Stimulated activated CD4-positive, alpha-beta T cell treated with anti-CD3 and anti-CD28 coated beads, Interleukin-4, amount 100 ng/mL, for 24 hours (primary cell): ENCODE results near the gene OSGEP.

Experiments
- DNase-seq: peaks from one replicate; pipeline ENCODE4 v3.0.0-alpha.2; 2020

The OSGEP gene

GRCh38 chr14:20454516-20455354, at the start of gene OSGEP, which contains the start of gene APEX1:
OSGEP (minus strand) TSS chr14:20454812; CDS start chr14:20454683, 129 bp downstream.
APEX1 (plus strand) TSS chr14:20455226; CDS start chr14:20455646, 420 bp downstream.
- peak; percentile 99 for DNase-seq

- DNase-seq, result no peak
These were observed 49.3 kb upstream of the OSGEP start for GRCh38 chr14:20503898-20504297.

GRCh38 chr14:20501346-20501745, 46.7 kb upstream of the OSGEP start:
- DNase-seq, result no peak

- no peak for DNase-seq
These were observed 45.3 kb upstream of the OSGEP start for GRCh38 chr14:20499881-20500280.

GRCh38 chr14:20499108-20499507, 44.5 kb upstream of the OSGEP start:
- no peak for DNase-seq

GRCh38 chr14:20498622-20499021, 44.0 kb upstream of the OSGEP start:
- no peak for DNase-seq

GRCh38 chr14:20494935-20495766, 40.5 kb upstream of the OSGEP start:
- DNase-seq, result no peak

GRCh38 chr14:20493634-20494033, 39.0 kb upstream of the OSGEP start:
- DNase-seq, result no peak

GRCh38 chr14:20492486-20492885, 37.9 kb upstream of the OSGEP start:
- no peak for DNase-seq

- no peak for DNase-seq
These were observed 36.0 kb upstream of the OSGEP start for GRCh38 chr14:20490563-20490962.

- DNase-seq, result no peak
These were observed 34.7 kb upstream of the OSGEP start for GRCh38 chr14:20489093-20489994.

- DNase-seq, result no peak
These were observed 32.7 kb upstream of the OSGEP start for GRCh38 chr14:20487396-20487725.

GRCh38 chr14:20486684-20487395, 32.2 kb upstream of the OSGEP start:
- no peak for DNase-seq

- DNase-seq, result no peak
These were observed 31.3 kb upstream of the OSGEP start for GRCh38 chr14:20485900-20486299.

- DNase-seq, result no peak
These were observed 27.8 kb upstream of the OSGEP start for GRCh38 chr14:20482382-20482781.

- DNase-seq, result no peak
These were observed 24.3 kb upstream of the OSGEP start for GRCh38 chr14:20478894-20479293.

GRCh38 chr14:20477211-20477876, 22.7 kb upstream of the OSGEP start:
- DNase-seq, result no peak

- DNase-seq, result no peak
These were observed 22.2 kb upstream of the OSGEP start for GRCh38 chr14:20476776-20477175.

- DNase-seq, result no peak
These were observed 18.0 kb upstream of the OSGEP start for GRCh38 chr14:20472536-20473169.

GRCh38 chr14:20470603-20470901, 15.9 kb upstream of the OSGEP start:
- DNase-seq, result no peak

GRCh38 chr14:20469890-20470602, 15.4 kb upstream of the OSGEP start:
- DNase-seq, result peak; percentile 74
